GM19324 (cell line): ENCODE results near the gene MAN2C1.
"Not testable (repeated sequence)": the region's sequence is repeated elsewhere in the genome, so short reads cannot be mapped to it uniquely, and the experiment has no call there.

Experiments
- ATAC-seq: cut with Tn5 transposase; IDR thresholded peaks from one replicate; pipeline ENCODE4 v1.9.1; 2021; ENCODE audit warnings: mild to moderate bottlenecking, moderate library complexity; ENCODE audit not compliant: unreplicated experiment, low FRiP score

MAN2C1 gene

DNA sequence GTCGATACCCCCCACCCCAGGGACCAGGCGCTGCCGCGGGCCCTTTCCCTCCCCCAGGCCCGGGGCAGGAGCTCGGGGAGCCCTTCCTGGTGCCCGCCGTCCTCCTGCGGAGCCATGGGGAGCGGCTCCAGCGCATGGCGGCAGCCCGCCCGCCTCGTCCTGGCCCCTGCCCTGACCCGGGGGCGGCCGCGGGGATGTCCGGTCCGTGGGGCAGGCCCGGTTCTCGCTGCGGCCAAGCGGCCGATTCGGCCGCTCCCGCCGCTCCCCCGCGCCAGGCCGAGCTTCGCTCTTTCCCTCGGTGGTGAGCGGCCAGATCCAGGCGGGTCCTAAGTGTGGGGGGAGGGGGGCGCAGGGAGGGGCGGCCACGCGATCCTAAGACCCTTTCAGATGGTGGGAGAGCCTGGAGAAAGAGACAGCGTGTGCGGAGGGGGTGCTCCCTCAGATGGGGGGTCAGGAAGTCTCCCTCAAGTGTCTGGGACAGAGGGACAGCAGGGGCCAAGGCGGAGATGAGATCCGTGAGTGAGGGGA lies 20.3 kb downstream of the MAN2C1 start:
- ATAC-seq, result no peak

DNA sequence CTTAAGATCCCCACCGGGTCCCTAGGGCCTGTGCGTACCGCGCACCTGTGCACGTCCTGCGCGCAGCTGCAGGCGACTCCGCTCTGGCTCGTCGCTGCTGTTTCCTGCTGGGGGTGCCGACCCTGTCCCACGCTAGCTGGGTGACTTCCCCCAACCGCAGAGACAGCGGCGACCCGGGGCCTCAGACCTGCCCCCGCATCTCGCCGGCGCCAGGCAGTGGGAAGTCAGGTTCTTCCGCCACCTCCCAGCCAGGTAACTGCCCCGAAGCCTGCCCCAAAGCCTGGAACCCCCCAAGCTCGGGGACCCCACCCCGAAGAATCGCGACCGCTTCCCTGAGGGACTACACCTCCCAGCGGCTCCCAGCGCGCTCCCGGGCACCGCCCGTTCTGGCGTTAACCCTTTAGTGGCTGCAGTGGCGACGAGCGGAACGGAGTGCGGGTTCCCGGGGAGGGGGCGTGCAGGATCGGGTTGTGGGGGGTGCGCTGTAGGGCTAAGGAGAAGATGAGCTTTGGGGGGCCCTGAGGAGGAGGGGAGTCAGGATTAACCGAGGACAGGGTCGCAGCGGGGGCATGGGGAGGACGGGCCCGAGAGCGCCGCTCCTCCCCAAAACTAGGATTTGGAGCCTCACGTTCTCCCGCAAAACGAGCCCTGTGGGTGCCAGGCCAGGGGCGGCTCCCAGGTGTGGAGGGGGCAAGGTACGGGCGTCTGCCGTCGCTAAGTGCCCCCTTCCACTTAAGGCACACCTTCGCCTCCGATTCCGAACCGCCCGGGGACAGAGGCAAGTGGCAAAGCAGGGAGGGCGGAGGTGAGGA lies 21.0 kb downstream of the MAN2C1 start:
- peak; percentile 56 for ATAC-seq

DNA sequence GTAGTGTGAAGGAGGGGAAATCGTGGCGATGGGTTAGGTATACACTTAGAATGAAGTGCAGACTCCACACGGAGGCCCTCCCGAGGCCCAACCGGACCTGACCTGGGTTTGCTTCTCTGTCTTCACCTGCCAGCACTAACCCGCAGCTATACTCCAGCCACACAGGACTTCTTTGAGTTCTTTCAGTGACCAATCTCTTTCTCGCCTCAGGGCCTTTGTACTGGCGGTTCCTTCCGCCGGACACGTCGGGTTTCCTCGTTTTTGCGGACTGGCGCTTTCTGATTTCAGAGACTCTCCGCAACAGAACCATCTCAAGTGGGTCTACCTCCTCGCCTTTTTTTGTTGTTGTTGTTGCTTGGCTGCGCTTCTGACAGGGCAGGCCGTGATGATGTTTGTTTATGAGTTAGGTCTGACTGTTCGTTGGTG lies 21.6 kb downstream of the MAN2C1 start, which contains the start of gene NEIL1:
Gene NEIL1 (plus strand): TSS at position 244 of the 426 bp plus-strand sequence. CDS start 1,867 bp downstream, outside the sequence.
- ATAC-seq, result no peak

DNA sequence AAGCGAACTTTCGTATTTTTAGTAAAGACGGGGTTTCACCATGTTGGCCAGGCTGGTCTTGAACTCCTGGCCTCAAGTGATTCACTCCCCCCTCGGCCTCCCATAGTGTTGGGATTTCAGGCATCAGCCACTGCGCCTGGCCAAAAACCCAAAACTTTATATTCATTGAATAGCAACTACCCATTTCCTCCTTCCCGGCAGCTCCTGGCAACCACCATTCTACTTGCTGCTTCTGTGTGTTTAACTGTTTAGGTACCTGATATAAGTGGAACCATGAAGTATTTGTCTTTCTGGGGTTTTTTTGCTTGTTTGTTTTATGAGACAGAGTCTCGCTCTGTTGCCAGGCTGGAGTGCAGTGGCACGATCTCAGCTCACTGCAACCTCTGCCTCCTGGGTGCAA lies 24.5 kb downstream of the MAN2C1 start:
- not testable (repeated sequence) for ATAC-seq

DNA sequence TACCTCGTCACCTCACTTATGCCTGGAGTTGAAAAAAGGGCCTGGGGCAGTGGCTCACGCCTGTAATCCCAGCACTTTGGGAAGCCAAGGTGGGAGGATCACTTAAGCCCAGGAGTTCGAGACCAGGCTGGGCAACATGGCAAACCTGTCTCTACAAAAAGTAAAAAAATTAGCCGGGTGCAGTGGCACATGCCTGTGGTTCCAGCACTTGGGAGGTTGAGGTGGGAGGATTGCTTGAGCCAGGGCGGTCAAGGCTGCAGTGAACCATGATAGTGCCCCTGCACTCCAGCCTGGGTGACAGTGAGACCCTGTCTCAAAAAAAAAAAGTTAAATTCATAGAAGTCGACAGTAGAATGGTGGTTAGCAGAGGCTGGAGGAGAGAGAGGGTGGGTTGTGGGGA lies 26.2 kb downstream of the MAN2C1 start:
- no peak for ATAC-seq

DNA sequence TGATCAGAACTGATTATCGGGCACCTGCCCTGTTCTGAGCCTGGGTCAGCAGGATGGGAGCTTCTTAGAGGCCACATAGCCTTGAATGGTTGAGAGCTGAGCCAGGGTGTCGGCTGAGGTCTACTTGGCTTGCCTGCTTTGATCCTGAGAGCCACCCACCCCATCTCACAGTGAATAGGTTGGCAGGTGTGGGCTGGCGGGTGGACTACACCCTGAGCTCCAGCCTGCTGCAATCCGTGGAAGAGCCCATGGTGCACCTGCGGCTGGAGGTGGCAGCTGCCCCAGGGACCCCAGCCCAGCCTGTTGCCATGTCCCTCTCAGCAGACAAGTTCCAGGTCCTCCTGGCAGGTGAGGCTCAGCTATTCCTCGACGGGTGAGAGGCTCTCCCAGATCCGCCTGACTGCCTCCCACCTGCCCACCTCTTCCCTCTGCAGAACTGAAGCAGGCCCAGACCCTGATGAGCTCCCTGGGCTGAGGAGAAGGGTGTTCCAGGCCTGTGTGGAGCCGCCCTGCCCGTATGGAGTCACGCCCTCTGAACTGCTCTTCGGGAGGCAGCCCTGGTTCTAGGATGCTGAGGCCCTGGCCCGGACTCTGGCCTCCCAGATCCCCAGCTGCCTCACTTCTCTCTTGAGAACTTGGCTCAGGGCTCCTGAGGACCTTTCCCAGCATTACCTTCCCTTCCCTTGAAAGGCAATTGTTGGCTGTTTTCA lies 28.7 kb downstream of the MAN2C1 start:
- ATAC-seq, result no peak

DNA sequence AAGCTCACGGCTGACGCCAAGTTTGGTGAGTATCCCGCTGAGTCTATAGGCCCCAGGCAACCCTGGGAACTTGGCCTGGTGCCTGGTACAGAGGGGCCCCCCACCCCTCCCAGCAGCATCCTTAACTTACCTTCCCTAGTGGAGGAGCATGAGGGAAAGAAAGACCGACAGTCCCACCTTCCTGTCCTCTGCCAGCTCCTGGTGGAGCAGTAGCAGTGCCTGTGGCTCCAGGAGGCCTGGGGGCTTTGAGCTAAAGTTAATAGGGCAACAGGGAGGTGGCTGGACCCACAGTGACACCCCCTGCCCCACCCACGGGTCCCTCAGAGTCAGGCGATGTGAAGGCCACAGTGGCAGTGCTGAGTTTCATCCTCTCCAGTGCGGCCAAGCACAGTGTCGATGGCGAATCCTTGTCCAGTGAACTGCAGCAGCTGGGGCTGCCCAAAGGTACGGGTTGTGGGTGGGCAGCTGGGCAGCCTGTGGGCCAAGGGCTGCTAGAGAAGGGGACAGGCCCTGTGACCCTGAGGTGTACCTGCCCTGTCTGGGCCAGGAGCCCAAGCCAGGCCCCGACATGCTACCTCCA lies 29.7 kb downstream of the MAN2C1 start:
- ATAC-seq, result no peak

DNA sequence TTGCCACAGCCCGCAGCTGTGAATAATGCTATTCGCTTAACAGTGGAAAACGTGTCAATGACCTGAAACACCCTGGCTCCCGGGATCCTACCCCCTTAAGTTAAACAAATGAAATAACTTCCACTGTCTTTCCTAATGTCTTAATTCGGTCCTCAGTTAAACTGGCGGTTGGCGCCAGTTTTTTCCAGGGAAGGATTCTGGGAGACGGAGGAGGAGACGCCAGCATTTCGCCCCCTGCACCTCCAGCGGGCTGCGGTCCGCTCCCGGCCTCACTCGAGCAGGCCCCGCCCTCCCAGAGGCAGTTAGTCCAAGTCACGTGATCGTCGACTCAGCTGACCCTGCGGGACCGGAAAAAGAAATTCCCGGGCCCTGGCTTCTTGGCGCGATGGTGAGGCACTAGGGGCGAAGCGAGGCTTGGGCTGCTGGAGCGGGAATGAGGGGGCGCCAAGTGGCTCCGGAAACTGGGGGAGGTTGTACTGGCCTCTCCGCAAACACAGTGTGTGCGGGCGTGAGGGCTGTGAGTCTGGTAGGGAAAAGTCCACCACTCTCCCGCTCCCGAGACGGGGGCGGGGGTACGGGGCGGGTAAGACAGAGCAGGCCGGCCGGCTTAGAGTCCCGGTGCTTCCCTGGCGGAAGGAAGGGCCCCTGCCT lies 32.6 kb downstream of the MAN2C1 start, which contains the start of gene COMMD4:
Gene COMMD4 (plus strand): TSS at position 359 of the 651 bp plus-strand sequence. CDS start 27 bp downstream, at position 386.
- peak; percentile 58 for ATAC-seq

DNA sequence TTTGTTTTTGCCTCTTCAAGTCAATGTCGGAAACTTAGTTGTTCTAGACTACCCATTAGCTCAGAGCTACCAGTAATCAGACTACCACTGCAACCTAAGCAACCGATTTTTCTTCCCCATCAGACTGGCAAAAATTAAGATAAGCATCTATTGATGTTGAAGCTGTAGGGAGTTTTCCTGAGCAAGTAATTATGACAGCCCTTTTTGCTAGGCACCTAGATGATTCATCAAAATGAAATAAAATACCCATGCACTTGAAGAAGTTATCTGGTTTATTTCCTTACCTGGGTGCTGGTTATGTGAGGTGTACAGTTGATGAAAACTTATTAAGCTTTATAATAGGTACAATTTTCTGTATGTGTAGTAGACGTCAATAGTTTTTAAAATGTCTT lies 33.1 kb downstream of the MAN2C1 start:
- ATAC-seq, result no peak

DNA sequence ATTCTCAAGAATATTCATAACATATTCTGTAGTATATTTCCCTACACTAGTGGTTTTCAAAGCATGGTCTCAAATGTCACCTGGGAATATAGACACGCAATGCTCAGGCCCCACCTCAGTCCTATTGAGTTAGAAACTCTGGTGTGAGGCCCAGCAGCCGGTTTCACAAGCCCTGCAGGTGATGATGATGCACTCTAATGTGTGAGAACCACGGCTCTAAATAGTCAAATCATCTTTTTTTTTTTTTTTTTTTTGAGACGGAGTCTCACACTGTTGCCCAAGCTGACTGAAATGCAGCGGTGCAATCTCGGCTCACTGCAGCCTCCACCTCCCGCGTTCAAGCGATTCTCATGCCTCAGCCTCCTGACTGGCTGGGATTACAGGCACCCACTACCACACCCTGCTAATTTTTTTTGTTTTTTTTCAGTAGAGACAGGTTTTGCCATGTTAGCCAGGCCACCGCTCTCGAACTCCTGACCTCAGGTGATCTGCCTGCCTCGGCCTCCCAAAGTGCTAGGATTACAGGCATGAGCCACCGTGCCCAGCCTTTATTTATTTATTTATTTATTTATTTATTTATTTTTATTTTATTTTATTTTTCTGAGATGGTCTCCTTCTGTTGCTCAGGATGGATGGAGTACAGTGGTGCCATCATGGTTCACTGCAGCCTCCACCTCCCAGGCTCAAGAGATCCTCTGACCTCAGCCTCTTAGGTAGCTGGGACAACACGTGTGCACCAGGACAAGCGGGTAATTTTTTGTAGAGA lies 34.6 kb downstream of the MAN2C1 start:
- not testable (repeated sequence) for ATAC-seq

DNA sequence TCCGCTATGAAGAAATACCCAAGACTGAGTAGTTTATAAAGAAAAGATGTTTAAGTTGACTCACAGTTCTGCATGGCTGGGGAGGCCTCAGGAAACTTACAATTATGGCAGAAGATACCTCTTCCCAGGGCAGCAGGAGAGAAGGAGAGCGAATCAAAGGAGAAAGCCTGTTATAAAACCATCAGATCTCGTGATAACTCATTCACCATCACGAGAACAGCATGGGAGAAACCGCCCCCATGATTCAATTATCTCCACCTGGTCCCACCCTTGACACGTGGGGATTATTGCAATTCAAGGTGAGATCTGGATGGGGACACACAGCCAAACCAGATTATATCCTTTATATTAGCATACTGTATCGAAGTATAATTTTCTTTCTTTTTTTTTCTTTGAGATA lies 36.3 kb downstream of the MAN2C1 start:
- ATAC-seq, result not testable (repeated sequence)

DNA sequence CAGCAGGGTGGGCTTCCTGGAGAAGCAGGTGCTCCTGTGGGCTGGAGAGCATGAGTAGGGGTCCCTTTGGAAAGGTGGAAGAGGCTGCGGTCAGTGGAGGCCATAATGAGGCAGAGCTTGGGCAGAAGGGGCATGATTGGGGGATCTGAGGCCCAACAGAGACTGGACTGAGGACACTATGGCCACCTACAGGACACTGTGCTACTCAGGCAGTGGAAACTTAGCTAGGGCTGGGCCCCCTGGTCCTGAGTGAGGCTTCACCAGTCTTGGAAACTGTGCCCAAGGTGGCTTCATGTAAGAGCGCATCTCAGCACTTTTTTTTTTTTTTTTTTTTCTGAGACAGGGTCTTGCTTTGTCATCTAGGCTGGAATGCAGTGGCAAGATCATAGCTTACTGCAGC lies 38.8 kb downstream of the MAN2C1 start:
- no peak for ATAC-seq

DNA sequence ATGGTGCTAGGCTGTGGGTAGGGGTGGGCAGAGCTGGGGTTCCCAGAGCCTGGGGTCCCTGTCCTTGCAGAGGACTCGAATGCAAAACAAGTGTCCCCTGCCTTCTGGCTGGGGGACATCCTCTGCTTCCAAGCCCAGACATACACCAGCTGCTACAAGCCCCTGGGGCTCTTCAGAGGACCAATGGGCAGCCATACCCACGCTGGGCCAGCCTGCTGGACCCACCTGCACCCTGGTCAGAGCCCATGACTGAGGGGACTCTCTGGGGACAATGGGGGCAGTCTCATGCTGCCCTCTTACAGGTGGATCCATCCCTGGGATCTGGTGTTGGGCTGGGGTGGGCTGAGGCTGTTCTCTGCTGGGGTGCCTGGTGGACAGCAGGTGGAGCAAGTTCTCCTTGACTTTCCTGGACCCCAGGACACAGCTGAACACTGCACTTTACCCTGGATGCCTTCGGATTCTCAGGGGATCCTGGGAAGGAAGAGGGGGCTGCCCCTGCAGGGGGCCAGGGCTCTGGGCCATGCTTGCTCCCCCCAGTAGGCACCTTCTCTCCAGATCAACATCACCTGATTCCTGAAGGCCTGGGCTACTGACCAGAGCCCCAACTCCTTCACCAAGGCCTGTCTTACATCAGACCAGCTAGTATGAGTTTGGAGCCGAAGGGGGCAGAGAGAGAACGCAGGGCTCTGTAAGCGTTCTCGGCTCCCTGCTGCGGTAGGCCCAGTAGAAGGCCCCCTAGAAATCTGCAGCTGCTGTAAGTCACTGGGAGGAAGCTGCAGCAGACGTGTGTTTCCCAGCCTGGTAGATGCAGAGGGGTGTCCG lies 39.7 kb downstream of the MAN2C1 start:
- no peak for ATAC-seq

DNA sequence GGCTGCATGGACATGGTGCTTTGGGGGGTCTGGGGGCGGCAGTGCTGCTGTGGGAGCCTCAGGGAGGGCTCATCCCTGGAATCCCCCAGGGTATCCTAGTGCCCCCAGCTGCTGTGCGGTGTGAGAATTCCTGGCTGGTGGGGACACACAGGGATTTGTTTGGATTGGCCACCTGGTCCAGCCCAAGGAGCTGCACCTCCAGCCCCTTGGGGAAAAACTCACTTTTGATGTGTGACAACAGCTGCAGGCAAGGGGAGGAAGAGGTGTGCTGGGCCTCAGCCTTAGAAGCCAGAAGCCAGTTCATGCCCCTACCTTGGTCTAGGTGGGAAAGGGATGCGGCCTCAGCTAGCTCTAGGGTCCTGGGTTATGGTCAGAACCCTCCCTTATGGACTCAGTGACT lies 40.9 kb downstream of the MAN2C1 start:
- ATAC-seq, result no peak

DNA sequence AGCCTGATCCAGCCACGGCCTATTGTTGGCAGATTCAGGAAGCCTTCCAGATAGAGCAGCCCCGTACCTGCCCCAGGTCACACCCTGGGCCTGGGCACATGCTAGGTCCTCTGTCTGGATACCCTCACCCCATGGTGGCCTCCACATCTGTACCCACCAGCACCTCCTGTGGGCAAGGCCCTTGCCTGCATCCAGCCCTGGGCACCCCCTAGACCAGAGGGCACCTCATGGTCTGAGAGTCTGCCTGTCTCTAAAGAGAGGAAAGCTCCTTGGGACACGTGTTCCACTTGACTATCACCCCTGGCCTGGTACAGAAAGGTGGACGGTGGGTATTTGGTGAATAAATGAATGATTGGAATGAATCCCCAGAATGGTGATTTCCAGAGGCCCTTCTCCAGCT lies 41.4 kb downstream of the MAN2C1 start:
- ATAC-seq, result no peak

DNA sequence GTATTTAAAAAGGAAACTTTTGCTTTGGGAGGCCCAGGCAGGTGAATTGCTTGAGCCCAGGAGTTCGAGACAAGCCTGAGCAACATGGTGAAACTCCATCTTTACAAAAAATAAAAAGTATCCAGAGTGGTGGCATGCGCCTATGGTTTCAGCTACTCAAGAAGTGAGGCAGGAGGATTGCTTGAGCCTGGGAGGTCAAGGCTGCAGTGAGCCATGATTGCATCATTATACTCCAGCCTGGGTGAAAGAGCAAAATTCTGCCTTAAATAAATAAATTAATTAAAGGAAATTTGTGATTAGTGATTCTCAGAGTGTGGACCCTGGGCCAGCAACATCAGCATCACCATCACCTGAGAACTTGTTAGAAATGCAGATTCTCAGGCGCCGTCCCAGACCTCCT lies 42.5 kb downstream of the MAN2C1 start:
- ATAC-seq, result no peak

DNA sequence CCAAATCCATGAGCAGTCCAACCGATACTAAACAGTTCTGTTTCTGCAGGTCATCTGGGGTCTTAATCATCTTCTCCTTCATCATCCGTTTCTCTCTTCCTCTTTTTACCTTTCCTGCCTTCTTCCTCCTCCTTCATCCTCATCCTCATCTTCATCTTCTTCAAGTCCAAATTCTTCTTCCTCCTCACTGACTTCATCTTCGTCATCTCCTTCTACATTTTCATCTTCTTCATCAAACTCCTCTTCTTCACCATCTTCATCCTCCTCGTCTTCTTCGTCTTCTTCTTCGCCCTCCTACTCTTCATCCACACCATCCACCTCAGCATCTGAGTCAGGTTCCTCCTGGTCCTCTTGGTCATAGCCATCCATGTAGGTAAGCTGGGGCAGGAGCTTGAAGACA lies 46.7 kb downstream of the MAN2C1 start:
- ATAC-seq, result no peak

DNA sequence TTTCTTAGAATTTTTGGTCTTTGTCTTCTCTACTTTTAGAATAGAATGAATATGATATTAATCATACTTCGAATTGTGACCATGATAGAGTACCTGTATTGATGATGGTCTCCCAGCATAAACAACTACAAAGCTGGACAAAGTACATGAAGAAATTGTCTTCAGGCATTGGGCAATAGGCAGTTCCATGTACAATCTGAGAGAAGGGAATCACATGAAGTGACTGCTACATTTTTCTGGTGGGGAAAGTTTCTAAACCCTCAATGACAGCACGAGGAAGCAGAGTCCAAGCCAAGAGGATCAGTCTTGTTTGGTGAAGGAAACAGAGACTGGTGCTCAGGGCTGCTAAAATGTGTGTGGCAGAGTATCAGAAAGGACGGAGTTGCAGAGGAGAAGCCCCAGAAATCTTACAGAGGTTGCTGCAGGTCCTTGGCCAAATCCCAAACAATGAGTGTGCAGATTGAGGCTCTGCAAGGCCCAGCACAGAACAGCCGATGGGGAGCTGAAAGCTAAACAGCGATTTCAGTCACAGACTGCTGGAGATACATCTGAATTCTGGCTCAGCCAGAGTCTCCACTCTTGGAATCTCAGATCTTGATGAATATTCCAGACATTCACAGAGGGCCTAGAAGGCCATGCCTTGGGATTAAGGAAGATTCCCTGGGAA lies 49.0 kb downstream of the MAN2C1 start:
- ATAC-seq, result not testable (repeated sequence)
